Hepatocyte (in vitro differentiated cells): Measurements from ENCODE around the gene NEDD4.

ENCODE experiments used
- EZH2 ChIP-seq: fragments of 200-600 bp; sonication (generic); IDR thresholded peaks from 2 replicates; pipeline ENCODE4 v1.6.1; 2016; ENCODE audit warnings: antibody characterized with exemption, mild to moderate bottlenecking, borderline replicate concordance
- EZH2phosphoT487 ChIP-seq: fragments of 200-600 bp; sonication (generic); IDR thresholded peaks from one replicate; pipeline ENCODE4 v1.6.1; 2018; ENCODE audit warnings: antibody characterized with exemption, mild to moderate bottlenecking, low read depth, moderate library complexity; ENCODE audit not compliant: unreplicated experiment, severe bottlenecking
- TF ChIP-seq, protein P1 (sequence below): fragments of 200-600 bp; sonication (generic); IDR thresholded peaks from 2 replicates; pipeline ENCODE4 v1.5.1; 2016; ENCODE audit warnings: antibody characterized with exemption, mild to moderate bottlenecking; ENCODE audit not compliant: poor library complexity

DNA sequence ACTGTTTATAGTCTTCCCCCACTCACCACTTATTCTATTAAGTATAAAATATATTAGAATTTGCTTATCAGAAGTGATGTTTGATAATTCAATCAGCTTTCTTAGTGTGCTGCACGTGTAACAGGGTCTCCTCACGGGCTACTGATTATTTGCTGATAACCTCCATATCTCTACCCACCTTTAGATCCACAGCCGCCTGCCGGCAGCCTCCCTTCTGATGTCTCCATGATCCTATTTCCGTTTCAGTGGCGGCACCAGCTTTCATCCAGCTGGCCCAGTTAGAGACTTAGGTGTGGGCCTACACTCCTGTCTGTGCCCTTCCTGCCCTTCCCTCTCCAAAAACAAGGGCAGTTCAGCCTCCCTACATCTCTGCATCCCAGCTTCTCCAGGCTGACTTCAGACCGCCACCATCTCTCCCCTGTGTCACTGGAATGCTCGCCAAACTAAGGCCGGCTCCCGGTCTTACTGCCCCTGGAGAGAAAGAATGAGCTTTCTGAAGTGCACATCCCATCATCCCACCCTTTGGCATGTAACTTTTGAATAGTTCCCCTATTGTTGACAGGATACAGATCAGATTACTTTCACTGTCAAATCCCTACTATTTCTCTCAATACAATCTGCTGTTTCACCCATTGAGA lies 173.9 kb downstream of the NEDD4 start:
- TF ChIP-seq, protein P1, sequence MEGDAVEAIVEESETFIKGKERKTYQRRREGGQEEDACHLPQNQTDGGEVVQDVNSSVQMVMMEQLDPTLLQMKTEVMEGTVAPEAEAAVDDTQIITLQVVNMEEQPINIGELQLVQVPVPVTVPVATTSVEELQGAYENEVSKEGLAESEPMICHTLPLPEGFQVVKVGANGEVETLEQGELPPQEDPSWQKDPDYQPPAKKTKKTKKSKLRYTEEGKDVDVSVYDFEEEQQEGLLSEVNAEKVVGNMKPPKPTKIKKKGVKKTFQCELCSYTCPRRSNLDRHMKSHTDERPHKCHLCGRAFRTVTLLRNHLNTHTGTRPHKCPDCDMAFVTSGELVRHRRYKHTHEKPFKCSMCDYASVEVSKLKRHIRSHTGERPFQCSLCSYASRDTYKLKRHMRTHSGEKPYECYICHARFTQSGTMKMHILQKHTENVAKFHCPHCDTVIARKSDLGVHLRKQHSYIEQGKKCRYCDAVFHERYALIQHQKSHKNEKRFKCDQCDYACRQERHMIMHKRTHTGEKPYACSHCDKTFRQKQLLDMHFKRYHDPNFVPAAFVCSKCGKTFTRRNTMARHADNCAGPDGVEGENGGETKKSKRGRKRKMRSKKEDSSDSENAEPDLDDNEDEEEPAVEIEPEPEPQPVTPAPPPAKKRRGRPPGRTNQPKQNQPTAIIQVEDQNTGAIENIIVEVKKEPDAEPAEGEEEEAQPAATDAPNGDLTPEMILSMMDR: no peak
- TF ChIP-seq EZH2 (no peak), EZH2phosphoT487 (no peak)
